UCSD-AML1 (cell line): Measurements from ENCODE around the gene HOXA7.

Experiments used
- DNase-seq: peaks from one replicate; lab custom pipeline; 2025; ENCODE audit not compliant: unreplicated experiment; lab: John Stamatoyannopoulos, UW

The HOXA7 gene

DNA sequence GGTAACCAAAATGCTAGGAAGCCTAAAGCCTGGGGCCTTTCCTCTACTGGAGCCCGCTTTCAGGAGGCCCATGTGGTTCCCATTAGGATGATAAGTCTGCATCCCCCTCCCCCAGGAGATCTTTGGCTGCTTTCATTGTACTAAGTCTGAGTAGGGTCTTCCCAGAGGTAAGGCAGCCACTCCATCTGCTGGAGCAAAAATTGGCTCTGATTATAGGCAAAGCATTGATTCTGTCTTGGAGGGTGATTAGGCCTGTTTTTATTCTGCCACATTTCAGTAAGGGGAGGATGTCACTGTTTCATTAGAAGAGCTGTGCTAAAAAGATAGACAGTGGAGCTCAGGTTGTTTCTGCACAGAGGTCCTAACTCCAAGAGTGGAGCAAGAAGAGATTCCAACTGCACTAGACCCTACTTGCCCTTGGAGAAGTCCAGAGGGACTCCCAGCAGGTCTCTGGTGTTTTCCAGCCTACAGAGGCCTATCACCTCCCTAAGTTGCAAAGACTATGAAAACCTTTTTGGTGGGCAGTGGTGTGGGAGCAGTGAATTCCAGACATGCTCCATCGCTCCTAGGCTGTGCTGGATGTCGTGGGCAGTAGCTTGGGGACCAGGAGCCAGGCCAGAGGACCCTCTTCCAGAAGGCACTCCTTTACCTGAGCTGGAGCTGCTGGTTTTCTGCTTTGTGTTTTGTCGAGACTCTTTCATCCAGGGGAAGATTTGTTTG lies 46.8 kb downstream of the HOXA7 start:
- DNase-seq, result no peak

DNA sequence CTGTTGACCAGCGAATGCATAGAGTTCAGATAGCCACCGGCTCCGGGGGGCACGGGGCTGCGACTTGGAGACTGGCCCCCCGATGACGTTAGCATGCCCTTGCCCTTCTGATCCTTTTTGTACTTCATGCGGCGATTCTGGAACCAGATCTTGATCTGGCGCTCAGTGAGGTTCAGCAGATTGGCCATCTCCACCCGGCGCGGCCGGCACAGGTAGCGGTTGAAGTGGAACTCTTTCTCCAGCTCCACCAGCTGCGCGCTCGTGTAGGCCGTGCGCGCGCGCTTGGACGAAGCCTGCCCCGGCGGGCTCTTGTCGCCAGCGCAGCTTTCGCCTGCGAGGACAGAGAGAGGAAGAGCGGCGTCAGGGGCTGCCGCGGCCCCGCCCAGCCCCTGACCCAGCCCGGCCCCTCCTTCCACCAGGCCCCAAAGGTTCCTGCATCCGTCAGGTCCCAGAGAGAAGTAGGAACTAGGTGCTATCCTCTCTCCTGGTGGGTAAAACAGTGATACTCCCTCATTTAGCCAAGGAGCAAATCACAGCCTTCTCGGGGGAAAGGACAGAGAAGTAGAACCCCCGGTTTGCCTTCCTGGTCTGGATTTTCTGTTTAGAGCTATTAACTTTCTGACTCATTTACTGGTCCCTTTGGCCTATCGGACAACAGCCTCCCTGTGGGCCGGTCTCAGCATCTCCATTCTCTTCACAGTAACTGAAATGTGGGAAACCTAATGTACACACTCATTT lies 47.9 kb downstream of the HOXA7 start:
- DNase-seq, result no peak

DNA sequence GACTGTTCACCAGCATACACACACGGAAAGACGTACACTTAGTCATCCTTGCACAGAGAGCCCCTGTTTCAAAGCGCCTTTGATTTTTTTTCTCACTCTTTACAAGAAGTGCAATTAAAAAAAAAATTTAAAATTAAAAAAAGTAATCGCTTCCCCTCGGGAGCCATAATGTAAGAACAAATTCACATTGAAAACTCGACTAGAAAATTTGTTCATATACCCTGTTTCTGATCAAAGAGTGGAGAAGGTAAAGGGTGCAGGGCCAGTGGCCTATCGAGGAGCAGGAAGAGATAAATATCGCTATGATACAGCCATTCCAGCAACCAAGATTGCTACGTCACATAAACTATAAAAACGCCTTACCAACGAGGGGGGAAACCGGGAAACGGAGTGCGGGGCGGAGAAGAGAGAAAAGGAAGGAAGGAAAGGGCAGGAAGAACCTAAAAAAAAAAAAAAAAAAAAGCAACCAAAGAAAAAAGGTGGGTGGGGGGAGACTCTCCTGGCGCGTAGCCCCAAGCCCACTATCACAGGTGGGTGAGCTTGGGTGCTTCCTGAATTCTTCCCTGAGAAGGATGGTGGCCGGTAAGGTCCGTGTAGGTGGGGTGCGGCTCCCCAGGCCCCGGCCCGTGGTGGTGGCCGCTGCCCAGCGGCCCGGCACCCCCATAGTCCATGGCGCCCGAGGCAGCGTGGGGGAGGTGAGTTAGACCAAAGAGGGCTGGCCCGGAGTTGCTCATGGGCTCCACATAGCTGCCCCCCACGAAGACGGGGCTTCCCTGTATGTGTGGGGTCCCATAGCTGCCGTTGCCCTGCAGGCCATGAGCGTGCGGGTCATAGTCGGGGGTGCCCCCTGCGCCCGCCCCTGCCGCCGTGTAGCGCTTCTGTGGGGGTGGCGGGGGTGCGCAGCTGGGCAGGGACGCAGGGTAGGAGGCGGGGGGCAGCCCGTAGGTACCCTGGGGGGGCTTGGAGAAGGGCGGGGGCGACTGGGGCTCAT lies 48.8 kb downstream of the HOXA7 start:
- no peak for DNase-seq

DNA sequence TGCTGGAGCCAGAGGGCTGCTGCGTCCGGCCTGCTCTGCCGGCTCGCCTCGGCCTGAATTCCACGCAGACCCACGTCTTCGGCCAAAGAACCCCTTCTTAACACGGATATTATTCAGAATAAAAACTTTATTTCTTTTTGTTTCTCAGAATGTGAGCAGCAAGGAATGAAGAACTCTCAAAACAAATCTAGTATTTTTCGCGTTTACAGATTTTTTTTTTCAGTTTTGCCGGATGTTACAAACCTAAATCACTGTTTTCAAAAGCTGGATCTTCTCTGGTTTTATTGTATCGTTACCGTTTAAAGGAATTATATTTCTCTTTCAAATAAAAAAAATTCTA lies 49.6 kb downstream of the HOXA7 start:
- no peak for DNase-seq

DNA sequence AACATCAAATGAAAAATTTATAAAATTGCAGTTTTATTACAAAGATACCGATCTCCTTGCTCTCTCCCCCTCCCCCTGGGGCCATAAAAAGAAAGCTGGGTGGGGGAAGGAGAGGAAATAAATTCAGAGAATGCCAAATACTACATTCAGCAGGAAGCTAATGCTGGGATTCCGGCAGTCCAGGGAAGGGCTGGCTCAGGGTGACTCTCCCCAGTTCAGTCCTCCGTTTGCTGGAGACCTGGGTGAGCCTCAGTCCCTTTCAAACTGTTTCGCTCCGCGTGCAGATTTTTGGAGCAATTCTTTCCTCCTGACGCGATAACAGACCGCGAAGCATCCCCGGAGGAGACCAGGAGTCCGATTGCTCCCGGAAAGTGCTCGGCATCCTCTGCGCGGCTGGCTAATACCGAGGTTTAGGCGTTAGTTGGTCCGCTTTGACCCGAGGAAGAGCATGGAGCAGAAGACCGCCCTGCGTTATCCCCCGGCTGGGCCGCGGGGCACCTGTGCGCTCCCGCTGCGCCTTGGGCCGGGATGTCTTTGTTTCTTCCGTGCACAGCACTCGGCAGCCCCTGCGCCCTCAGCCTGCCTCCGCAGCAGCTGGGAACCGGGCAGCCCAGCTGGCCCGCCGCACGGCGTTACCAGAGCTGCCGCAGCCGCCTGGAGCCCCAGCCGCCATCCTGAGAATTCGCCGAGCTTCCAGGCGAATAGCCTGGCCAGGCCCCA lies 50.1 kb downstream of the HOXA7 start:
- no peak for DNase-seq

DNA sequence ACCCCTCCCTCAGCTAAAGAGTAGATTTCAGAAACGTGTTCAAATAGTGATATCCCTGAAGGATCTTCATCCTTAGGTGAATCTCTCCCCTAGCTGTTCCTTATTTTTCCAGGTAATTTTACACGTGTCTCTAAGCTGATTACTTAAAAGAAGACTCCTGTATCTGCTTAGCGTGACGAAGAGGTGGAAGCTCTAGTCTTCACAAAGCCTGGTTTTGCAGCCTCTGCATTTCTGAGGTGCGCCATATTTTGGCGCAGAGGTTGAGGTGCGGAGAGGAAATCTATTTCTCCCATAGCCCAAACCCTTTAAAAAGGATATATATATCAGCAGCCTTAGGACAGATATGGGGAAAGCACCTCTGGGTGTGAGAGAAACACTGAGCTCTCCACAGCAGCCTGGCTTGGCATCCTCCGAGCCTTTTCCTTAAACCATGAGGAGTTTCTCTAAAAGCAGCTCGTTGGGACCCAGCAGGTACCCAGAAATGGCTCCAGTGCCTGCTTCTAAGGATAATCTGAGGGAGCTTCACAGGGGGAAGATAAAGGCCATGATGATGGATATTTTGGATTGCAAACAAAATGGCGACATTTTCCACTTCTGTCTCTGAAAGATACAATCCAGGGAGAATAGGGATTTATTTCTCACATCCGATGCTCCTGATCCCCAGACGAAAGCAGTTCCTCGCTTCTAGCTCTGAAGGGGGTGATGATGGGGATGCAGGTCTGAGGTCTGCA lies 51.0 kb downstream of the HOXA7 start:
- no peak for DNase-seq

DNA sequence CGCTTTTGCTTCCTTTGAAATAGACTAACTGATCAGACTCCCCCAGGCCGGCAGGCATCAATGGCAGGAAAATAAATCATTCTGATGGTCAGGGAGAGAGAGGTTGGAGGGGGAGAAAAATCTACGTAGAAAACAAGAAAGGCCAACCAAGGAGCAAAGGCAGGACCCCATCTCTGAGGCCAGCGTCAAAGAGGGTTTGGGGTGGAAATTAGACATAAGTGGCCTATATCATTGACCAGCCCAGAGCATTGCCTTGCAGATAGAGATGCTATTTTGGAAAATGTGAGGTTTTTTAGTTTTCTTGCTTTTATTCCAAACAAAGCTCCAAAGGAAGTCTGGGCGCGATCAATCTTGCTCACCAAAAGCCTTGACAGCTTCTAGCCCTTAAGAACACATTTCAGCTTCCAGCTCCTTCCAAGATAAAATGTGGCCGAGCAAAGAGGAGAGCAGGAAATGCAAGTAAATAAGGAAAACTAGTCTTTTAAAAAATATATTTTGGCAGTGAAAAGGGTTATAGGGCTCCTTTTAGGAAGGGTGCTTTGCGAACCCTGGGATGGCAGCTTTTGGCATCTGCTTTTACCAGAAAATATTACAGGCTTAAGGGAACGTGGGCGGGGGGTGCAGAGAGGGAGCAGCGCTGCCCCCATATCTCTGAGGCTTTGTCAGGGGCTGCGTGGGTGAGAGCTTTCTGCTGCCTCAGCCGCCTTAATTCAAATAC lies 52.0 kb downstream of the HOXA7 start:
- no peak for DNase-seq
